CD4-positive, alpha-beta T cell treated with Interleukin-15 for 4 hours (primary cell): ENCODE results near the gene KCNG3.
A peak's percentile ranks its signal among the peaks of the same experiment; 100 is the strongest.

Source experiments
- DNase-seq: peaks from one replicate; pipeline ENCODE4 v3.0.0-alpha.2; 2020; ENCODE audit warnings: low spot score

The KCNG3 gene, protein sequence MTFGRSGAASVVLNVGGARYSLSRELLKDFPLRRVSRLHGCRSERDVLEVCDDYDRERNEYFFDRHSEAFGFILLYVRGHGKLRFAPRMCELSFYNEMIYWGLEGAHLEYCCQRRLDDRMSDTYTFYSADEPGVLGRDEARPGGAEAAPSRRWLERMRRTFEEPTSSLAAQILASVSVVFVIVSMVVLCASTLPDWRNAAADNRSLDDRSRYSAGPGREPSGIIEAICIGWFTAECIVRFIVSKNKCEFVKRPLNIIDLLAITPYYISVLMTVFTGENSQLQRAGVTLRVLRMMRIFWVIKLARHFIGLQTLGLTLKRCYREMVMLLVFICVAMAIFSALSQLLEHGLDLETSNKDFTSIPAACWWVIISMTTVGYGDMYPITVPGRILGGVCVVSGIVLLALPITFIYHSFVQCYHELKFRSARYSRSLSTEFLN

DNA sequence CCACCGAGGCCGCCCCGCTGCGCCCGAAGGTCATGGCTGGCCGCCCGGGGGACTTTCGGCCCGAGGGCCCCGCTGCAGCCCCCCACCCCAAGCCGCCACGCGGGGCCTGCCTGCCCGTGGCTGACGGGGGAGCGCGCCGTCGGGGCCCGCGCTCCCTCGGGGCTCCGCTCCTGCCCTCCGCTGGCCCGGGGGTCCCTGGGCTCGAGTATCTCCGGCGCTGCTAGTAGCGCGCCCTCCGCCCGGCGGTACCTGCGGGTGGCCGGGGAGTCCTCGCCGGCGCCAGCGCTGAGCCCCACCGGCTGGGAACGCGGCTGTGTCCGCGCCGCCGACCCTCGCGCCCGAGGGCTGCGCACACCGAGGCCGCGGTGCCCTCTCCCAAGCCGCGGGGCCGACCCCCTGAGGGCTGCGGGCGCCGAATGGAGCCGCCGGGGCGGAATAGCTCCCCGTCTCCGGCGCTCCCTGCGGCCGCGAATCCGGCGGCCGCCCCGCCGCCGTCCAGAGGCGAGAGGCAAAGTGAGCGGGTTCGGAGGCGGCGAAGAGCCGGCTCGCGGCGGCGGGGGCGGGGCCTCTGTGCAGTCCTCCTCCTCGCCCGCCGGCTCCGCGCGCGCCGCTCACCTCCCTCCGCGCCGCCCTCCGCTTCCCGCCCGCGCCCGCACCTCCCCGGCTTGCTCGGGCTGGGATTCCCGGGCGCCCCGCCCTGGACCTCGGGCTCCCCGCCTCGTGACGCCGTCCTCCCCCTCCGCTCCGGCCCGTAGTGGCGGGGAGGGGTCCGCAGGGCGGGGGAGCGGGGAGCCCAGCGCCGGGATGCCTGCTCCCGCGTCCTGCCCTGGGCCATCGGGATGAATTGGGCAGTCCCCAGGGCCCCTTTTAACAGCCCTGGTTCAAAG lies at the start of gene KCNG3:
TSS of gene KCNG3 (minus strand) at position 515 of the 887 bp plus-strand sequence. CDS start at position 34, 481 bp downstream.
- DNase-seq = peak; percentile 36

DNA sequence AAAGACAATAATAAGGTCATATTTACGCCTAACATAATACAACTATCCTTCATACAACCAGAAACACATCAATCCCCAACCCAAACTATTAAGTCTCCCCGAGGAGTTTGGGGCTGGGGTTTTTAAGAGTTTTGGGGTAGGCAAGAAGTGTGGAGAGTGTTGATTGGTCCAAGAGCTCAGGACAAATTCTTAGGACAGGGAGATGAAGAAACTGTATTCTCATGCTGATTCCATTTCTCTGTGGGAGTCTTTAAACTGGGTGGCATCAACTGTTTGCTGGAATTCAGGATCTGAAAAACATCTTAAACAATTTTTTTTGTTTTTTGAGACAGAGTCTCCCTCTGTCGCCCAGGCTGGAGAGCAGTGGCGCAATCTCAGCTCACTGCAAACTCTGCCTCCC lies 49.1 kb upstream of the KCNG3 start:
- DNase-seq = no peak

DNA sequence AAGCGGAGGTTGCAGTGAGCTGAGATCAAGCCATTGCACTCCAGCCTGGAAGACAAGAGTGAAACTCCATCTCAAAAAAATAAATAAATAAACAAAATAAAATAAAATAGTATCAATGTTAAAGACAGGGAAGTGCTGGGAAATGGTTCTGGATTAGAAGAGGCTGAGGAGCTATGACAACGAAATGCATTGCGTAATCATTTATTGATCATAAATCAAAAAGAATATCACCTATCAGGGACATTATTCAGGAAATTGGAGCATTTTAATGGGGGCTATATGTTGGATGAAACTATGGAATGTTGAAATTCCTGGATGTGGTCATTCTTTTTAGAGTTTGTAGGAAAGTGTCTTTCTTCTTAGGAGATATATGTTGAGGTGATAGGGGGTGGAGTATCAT lies 43.7 kb upstream of the KCNG3 start:
- no peak for DNase-seq

DNA sequence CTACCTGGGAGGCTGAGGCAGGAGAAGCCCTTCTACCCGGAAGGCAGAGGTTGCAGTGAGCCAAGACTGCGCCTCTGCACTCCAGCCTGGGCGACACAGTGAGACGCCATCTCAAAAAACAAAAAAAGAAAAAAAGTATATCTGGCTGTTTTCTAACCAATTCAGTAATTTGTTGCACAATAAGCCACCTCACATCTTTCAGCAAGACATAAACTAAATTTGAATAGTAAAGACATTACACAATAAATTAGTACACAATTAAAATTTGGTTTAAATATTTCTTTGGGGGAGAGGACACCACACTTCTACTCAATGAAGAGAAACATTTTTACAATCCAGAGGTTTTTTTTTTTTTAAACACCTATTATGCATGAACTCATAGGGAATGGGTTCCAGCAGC lies 38.6 kb upstream of the KCNG3 start:
- DNase-seq = no peak

DNA sequence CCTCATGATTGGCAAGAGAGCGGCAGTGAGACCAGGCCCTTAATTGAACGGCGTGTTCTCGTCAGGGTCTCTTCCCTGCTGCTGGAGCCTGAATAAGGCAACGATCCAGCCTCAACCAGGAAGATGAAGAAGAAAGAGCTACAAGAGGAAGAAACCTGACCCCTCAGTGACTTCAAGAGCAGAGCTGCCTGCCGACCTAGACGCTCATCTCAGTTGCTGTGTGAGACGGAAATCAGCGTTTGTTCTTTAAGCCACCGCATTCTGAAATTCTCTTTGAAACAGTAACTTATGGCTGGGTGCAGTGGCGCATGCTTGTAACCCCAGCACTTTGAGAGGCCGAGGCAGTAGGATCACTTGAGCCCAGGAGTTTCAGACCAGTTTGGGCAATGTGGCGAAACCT lies 29.6 kb upstream of the KCNG3 start:
- DNase-seq = no peak

DNA sequence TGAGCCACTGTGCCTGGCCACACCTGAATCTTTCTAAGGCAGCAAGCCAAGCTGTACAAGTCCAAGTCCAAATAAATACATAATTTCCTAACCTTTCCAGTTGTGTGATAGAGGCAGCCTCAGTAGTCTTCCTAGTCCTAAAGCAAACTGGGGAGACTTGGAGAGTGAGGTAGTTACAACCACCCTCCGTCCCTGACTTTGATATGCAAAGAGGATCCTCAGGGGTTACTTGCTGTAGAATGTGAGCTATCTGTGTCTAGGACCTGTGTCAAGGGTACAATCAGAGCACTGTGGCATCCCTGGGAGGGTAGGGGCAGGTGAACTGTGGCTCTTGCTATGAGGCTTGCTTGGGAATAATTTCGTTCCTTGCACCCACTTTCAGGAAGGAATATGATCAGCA lies 28.3 kb upstream of the KCNG3 start:
- DNase-seq = no peak

DNA sequence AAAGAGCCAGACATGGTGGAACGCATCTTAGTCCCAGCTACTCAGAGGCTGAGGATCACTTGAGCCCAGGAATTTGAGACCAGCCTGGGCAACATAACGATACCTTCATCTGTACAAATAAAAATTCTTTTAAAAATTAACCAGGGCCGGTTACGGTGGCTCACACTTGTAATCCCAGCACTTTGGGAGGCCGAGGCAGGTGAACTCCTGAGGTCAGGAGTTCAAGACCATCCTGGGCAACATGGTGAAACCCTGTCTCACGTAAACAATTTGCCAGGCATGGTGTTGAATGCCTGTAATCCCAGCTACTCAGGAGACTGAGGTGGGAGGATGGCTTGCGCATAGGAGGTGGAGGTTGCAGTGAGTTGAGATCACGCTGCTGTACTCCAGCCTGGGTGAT lies 25.8 kb upstream of the KCNG3 start:
- no peak for DNase-seq

DNA sequence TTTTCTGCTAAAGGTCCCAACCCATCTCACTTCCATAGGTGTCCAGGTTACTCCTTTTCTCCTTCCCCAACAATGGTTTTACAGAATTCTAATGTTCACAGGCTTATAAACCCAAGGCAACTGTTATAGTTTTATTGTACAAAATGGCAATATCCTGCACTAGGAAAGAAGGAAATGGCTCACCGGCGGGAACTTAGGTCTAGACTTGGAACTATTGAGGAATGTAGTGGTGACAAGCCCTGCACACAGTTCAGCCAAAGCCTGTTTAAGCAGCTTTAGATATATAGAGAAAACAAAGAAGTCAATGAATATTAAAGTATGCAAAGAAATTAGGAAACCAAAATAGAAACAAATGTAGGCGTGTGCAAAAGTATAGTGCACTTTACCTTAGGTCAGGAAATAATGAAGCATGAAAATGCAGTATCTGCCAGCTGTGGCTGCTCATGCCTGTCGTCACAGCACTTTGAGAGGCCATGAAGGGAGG lies 22.7 kb upstream of the KCNG3 start:
- no peak for DNase-seq

DNA sequence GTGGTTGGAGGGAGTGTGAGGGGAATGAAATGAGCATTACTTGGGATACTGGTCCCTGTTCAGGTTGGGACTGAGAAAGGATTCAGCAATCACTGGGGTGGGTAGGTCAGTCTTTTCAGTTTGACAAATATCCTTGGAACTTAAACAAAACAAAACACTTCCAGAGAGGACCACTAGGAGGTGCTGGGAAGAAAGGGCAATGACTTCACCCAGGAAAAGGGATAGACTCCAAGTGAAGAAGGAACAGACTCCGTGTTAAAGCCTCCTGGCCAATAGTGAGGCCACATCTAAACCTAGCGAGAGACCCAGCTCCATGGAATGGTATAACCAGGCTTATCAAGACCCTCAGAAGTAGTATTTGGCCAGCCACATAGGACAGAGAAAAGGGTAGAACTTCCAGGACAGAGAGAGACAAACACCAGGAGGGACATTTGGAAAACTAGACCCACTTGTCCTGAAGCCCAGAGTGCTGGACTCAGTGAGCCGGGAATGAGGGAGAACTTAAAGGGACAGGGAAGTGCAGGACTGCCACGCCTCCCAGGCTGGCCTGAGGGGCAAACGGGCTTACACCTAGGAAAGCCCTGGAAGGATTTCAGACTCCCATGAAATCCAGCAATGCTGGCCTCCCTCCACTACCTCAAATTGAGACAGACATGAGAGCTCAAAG lies 19.6 kb upstream of the KCNG3 start:
- peak; percentile 23 for DNase-seq

DNA sequence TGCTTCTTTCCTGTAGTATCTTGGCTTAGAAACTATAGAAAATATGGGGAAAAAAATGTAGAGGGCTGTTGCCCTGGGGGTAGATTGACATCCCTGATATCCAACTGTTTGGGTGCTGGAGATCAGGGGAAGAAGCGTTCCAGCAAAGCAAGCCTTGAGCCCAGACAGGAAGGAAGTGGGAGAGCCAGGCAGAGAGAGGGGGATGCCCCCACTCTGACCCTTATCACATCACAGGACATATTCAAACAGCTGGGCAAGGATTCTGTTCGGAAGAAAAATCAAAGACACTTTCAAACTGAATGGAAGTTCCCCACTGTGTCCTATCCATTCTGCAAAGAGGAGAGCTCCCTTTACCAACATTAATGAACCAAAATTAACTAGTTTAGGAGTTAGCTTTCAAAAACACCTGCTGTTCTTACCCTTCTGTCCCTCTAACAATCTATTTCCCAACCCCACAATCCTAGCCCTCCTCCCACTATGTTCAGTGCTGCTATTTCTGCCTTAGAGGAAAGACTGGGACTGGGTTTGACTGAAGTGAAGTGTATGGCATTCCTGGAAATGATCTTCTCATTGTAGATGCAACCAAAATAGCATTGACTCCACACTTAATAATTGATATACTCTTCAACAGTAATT lies 16.9 kb upstream of the KCNG3 start:
- DNase-seq = no peak

DNA sequence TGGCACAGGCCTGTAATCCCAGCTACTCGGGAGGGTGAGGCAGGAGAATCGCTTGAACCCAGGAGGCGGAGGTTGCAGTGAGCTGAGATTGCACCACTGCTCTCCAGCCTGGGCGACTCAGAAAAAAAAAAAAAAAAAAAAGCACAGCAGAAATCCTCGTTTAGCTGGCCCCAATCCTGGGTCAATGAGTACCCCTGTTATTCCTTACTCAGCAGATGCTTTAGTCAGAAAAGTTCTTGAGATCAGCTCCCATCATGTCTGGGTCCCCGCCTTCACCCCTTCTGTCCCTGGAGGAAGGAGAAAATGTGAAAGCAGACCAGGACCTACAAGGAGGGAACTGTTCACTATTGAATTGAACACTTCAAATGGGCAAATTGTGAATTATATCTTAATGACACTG lies 16.4 kb upstream of the KCNG3 start:
- no peak for DNase-seq

DNA sequence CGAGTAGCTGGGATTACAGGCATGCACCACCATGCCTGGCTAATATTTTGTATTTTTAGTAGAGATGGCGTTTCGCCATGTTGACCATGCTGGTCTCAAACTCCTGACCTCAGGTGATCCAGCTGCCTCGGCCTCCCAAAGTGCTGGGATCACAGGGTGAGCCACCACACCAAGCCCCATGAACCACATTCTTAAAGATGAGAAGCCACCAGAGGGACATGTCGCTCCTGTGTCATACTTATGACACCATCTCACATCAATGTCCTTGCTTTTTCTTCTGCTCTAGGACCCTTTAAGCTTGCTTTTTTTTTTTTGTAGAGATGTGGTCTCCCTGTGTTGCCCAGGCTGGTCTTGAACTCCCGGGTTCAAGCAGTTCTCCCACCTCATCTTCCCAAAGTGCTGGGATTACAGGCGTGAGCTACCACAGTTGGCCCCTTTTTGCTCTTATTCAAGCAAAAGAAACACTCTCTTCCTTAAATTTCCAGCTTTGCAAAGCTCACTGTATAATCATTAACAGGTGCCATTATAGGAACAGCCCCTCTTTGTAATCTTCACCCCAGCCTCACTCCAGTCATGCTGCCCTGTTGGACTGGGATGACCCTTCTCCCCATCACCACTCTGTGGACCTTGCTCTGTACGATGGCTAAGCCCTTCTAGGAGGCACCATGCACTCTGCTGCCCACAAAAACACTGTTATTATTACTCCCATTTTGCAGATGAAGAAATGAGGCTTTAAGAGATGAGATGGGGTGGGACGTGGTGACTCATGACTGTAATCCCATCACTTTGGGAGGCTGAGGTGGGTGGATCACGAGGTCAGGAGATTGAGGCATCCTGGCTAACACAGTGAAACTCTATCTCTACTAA lies 10.8 kb upstream of the KCNG3 start:
- DNase-seq = no peak

DNA sequence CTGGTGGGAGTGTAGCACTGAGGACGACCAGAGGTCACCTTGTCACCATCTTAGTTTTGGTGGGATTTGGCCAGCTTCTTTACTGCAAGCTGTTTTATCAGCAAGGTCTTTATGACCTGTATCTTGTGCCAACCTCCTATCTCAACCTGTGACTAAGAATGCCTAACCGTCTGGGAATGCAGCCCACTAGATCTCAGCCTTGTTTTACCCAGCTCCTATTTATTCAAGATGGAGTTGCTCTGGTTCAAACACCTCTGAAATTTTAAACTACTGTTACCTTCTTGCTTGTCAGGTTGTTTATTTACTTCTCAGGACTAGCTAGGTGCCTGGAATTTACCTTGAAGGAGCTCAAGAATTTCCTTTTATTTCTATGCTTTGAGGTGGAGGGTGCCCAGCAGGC lies 9.5 kb upstream of the KCNG3 start:
- no peak for DNase-seq

DNA sequence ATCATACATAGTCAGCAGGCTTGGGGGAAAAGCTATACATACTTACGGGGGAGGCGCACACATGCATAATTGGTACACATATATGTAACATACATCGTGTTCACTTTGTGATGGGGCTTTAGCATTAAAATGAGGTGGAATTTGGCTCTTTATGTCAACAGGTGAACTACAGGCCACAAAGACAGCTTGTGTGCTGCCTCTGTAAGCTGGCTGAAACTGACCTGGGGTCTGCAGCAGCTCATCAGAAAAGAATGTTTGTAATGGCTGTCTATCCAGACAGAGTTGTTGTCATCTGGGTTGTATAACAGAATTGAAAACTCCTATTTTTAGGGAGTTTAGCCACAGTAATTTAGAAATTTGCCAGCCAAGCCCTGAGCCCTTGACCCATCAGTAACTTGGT lies 4.7 kb upstream of the KCNG3 start:
- no peak for DNase-seq

DNA sequence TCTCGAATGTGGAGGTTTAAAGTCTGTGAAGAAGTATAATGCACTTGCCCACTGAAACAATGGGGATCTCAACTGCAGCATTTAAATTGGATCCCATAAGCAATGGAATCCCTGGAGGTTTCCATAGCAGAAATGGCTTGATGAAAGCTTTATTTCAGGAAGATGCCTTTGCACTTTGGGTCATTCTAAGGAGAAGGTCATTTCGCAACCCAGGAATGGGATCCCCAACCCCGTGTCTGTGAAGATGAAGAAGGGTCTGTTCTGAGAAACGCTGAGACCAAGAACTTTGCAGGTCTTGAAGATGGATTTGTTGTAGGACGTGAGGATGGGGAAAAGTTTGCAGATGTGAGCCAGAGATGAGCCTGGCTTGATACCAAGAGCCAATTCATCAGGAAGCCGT lies 1.8 kb upstream of the KCNG3 start:
- no peak for DNase-seq

DNA sequence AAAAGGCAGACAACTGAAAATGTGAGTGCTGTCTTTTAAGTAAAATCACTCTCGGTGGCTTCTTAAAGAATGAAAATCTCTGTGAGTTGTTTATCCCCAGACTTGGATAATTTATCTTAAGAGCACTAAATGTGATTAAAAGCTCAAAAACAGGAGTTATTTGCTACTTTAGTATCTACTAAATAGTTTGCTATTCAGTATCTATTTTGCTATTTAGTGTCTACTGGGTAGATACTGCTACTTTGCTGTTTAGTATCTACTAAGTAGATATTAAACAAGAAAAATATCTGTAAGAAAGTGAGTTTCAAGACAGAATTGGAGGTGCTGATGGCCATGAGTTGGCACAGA lies 1.4 kb upstream of the KCNG3 start:
- DNase-seq = no peak

DNA sequence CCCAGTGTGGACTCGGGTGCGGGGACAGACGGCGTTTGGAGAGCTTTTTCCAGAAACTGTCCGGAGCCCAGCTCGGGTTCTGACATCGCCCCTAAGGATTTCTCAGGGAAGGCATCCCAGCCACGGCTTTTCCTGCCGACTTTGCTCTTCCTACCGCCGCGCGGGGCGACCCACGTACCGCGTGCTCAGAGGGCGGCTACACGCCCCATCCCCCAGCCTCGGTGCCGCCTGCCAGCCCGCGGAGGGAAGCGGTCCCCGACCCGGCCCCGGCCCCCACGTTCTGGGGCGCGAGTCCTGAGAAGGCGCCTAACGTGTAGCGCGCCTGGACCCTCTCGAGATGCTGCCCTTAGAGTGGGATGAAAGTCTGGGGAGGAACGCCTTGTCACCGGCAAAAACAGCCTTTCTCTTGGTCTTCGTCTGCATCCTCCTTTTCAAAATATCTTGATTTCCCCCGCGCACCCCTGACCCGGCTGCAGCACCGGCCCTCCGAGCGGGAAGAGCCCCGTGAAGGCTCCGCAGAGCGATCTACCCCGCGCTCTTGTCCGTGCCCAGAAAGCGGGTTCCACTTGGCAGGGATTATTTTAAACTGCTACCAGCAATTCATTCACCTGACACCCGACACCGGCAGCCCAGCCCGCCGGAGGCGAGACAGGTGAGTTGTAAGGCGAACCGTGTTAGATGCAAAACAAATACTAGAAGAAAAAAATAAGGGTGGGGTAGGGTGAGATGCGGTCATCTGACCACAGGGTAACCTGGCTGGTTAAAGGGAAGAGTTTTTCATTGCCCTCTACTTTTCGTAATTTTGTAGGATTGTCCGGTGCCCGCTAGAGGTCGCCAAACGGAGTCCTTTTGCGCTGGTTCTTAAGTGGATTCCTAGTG lies 812 bp upstream of the KCNG3 start:
- DNase-seq = peak; percentile 73

DNA sequence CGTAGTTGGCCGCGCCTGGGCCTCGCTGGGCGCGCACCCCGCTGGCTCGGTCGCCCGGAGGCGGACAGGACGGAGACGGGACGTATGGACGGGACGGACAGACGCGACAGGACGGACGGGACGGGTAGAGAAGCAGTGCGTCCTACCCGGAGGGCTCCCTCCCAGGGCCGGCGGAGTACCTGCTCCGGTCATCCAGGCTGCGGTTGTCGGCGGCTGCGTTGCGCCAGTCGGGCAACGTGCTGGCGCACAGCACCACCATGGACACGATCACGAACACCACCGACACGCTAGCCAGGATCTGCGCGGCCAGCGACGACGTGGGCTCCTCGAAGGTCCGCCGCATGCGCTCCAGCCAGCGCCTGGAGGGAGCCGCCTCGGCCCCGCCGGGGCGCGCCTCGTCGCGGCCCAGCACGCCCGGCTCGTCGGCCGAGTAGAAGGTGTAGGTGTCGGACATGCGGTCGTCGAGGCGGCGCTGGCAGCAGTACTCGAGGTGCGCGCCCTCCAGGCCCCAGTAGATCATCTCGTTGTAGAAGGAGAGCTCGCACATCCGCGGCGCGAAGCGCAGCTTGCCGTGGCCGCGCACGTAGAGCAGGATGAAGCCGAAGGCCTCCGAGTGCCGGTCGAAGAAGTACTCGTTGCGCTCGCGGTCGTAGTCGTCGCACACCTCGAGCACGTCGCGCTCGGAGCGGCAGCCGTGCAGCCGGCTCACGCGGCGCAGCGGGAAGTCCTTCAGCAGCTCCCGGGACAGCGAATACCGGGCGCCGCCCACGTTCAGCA lies 903 bp downstream of the KCNG3 start:
- no peak for DNase-seq

DNA sequence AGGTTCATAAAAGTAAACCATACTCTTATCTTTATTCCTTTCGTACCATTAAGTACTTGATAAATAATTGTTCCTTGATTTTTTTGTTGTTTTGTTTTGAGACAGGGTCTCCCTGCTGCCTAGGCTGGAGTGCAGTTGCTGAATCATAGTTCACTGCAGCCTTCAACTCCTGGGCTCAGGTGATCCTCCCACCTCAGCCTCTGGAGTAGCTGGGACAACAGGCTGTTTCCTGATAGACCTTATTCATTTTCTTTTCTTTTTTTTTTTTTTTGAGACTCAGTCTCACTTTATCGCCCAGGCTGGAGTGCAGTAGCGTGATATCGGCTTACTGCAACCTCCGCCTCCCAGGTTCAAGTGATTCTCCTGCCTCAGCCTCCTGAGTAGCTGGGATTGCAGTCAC lies 5.5 kb downstream of the KCNG3 start:
- no peak for DNase-seq
